GM23248 (cell line): ENCODE results near the gene ACAP2. TPM values are rescaled to one million over a fixed set of nuclear protein-coding genes. Genes with fewer than 3 reads are reported as not detected.
A peak's percentile ranks its signal among the peaks of the same experiment; 100 is the strongest.
"Not testable (repeated sequence)": the region's sequence is repeated elsewhere in the genome, so short reads cannot be mapped to it uniquely, and the experiment has no call there.

ENCODE experiments used
- DNase-seq: peaks from one replicate; pipeline ENCODE4 v3.0.0-alpha.2; 2015
- H2AFZ ChIP-seq: fragments of 200-600 bp; sonication (generic); 2 replicates; pipeline ENCODE4 v1.6.1; 2016; ENCODE audit warnings: antibody characterized with exemption
- H3F3A ChIP-seq: fragments of 200-600 bp; sonication (generic); 2 replicates; pipeline ENCODE4 v1.6.1; 2016; ENCODE audit warnings: mild to moderate bottlenecking, antibody characterized with exemption, mixed run types; ENCODE audit not compliant: insufficient read depth
- H3K27ac ChIP-seq: fragments of 200-600 bp; sonication (generic); 2 replicates; pipeline ENCODE4 v1.5.1; 2016; ENCODE audit warnings: mild to moderate bottlenecking
- H3K27me3 ChIP-seq: fragments of 200-600 bp; sonication (generic); replicated peaks from 2 replicates; pipeline ENCODE4 v1.6.1; 2016; ENCODE audit warnings: mild to moderate bottlenecking; ENCODE audit not compliant: insufficient read depth
- H3K36me3 ChIP-seq: fragments of 200-600 bp; sonication (generic); 2 replicates; pipeline ENCODE4 v1.6.1; 2016; ENCODE audit warnings: low read depth, mild to moderate bottlenecking
- H3K4me1 ChIP-seq: fragments of 200-600 bp; sonication (generic); 2 replicates; pipeline ENCODE4 v1.6.1; 2016; ENCODE audit warnings: mild to moderate bottlenecking; ENCODE audit not compliant: insufficient read depth
- H3K4me2 ChIP-seq: fragments of 200-600 bp; sonication (generic); one replicate; pipeline ENCODE4 v1.6.1; 2016; ENCODE audit warnings: mild to moderate bottlenecking; ENCODE audit not compliant: unreplicated experiment
- H3K4me3 ChIP-seq: fragments of 200-600 bp; sonication (generic); 2 replicates; pipeline ENCODE4 v1.5.1; 2016; ENCODE audit warnings: mild to moderate bottlenecking
- H3K79me2 ChIP-seq: fragments of 200-600 bp; sonication (generic); 2 replicates; pipeline ENCODE4 v1.6.1; 2016; ENCODE audit warnings: mild to moderate bottlenecking; ENCODE audit not compliant: insufficient read depth
- H3K9ac ChIP-seq: fragments of 200-600 bp; sonication (generic); 2 replicates; pipeline ENCODE4 v1.6.1; 2016; ENCODE audit warnings: mild to moderate bottlenecking
- H3K9me2 ChIP-seq: fragments of 200-600 bp; sonication (generic); 2 replicates; pipeline ENCODE4 v1.6.1; 2016; ENCODE audit warnings: mixed run types, mild to moderate bottlenecking, moderate library complexity; ENCODE audit not compliant: insufficient read depth
- H3K9me3 ChIP-seq: fragments of 200-600 bp; sonication (generic); one replicate; pipeline ENCODE4 v1.6.1; 2017; ENCODE audit warnings: low read depth
- H4K20me1 ChIP-seq: fragments of 200-600 bp; sonication (generic); 2 replicates; pipeline ENCODE4 v1.6.0; 2016; ENCODE audit not compliant: insufficient read depth
- EZH2 ChIP-seq: fragments of 200-600 bp; sonication (generic); IDR thresholded peaks from 2 replicates; pipeline ENCODE4 v1.6.1; 2018; ENCODE audit warnings: antibody characterized with exemption, mild to moderate bottlenecking; ENCODE audit not compliant: insufficient read depth, poor library complexity, severe bottlenecking
- EZH2phosphoT487 ChIP-seq: fragments of 200-600 bp; sonication (generic); IDR thresholded peaks from 2 replicates; pipeline ENCODE4 v1.6.1; 2018; ENCODE audit warnings: antibody characterized with exemption, moderate library complexity, mild to moderate bottlenecking, low read depth; ENCODE audit not compliant: insufficient read depth
- WGBS, 2 experiments: methylation state at CpG; one replicate each; pipeline ENCODE4 v1.1.6; 2015 to 2017; ENCODE audit warnings: low lambda C conversion rate in 2 of 2, low coverage in 1 of 2; ENCODE audit errors: missing lambda C conversion rate in 2 of 2; 5-methylcytosine and 5-hydroxymethylcytosine counted together
- in situ Hi-C: fragments of 300-500 bp; cut with MboI; formaldehyde crosslinking; loops from 2 replicates; pipeline ENCODE4 v1.15.0; 2020
- polyA plus RNA-seq: library from polyadenylated mRNA; unstranded; fragments of >200 nt; fragmentation: Nextera tagmentation; extraction: Ambion mirVana; gene quantifications from 2 replicates; pipeline ENCODE4 v1.2.1, GENCODE V29; 2016
- total RNA-seq: library from RNA; depleted of rRNA; stranded (reverse); fragments of >200 nt; shearing (Covaris generic); gene quantifications from 2 replicates; pipeline ENCODE4 v1.2.3, GENCODE V29; 2014

Gene ACAP2
- total and polyA plus RNA-seq, 2 experiments from 2014 or later = 47.8 to 49.9 TPM

DNA sequence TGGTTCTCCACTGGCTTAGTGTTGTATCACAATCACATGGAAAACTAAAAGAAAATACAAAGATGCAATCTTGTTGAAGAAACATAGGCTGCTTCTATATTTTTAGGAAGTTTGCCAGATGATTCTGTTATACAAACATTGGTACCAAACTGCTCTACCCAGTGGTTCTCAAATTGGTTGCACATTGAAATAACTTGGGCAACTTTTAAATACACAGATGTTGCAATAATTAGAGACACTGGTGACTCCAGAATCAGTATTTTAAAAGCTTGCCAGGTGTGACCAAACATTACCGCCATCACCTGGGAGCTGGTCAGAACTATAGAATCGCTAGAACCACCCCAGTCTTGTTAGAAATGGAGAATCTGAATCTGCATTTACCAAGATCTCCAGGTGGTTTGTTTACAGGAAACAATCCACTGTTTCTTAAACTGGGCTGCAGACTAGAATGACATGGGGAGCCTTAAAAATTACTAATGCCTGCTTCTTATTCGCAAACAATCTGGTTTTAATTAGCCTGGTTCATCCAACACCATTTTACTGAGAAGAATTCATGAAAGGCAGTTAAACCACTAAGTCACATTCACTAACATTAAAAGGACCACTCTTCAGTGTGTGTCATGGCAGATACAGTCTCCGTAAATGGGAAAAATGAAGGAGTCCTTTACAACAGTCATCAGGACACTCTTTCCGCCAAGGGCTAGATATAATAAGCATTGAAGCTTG is 76.5 kb downstream of the ACAP2 start:
- Histone ChIP-seq H3K27ac (no peak overlapping the region), H3K79me2 (peaks cover 37% of the 10 kb centered on the region), H3K9ac (no peak overlapping the region), H4K20me1 (no peaks in the 10 kb centered on the region), H3K9me3 (no peaks in the 10 kb centered on the region), H3F3A (no peaks in the 10 kb centered on the region), H3K36me3 (peaks cover 3% of the 10 kb centered on the region; the same call in 1 of the 2 replicates), H3K4me1 (no peaks in the 10 kb centered on the region), H3K9me2 (no peaks in the 10 kb centered on the region), H3K4me2 (no peak overlapping the region), H2AFZ (no peak overlapping the region), H3K4me3 (no peak overlapping the region), H3K27me3 (no peaks in the 10 kb centered on the region)
- in situ Hi-C loops = no loop called here
- 91 to 92% methylated on average over 5 of the region's 5 CpGs for WGBS, 2 experiments
- DNase-seq = peak; percentile 14
- TF ChIP-seq EZH2 (no peak), EZH2phosphoT487 (no peak)

DNA sequence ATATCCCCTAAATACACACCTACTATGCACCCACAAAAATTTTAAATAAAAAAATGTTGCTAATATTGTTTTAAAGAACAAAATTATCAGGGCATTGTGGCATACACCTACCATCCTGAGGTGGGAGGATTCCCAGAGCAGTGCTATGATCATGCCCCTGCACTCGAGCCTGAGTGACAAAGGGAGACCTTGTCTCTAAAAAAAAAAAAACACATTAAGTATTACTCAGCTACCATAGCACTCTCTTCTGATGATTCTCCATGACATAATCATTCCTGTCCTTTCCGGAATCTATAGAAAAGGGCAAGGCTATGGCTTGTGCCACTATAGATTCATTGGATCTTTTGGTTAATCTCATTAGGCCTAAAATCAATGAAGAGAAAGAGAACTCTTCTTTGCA is 77.4 kb downstream of the ACAP2 start:
- Histone ChIP-seq H3K4me2 (no peak overlapping the region), H3K9me2 (no peaks in the 10 kb centered on the region), H3K27ac (no peak overlapping the region), H2AFZ (no peak overlapping the region), H4K20me1 (no peaks in the 10 kb centered on the region), H3F3A (no peaks in the 10 kb centered on the region), H3K79me2 (peaks cover 47% of the 10 kb centered on the region), H3K4me1 (no peaks in the 10 kb centered on the region), H3K9ac (no peak overlapping the region), H3K9me3 (no peaks in the 10 kb centered on the region), H3K4me3 (no peak overlapping the region), H3K36me3 (peaks cover 3% of the 10 kb centered on the region; the same call in 1 of the 2 replicates), H3K27me3 (no peaks in the 10 kb centered on the region)
- DNase-seq = no peak
- 88 to 91% methylated on average over 2 of the region's 2 CpGs for whole genome bisulfite sequencing, 2 experiments
- no peak for TF ChIP-seq EZH2
- TF ChIP-seq EZH2phosphoT487 = no peak
- in situ Hi-C loops = no loop called here

- H3K9me2 ChIP-seq, H3K9ac ChIP-seq, H3K4me2 ChIP-seq, H3K36me3 ChIP-seq, H3K9me3 ChIP-seq, H3K27me3 ChIP-seq, in situ Hi-C loops, H3K27ac ChIP-seq, H3K4me1 ChIP-seq, H2AFZ ChIP-seq, H3K4me3 ChIP-seq, H4K20me1 ChIP-seq, DNase-seq: not testable (repeated sequence)
- H3F3A ChIP-seq = peaks cover 16% of the 10 kb centered on the region
- H3K79me2 ChIP-seq = peaks cover 75% of the 10 kb centered on the region
- 93 to 94% methylated on average over 2 of the region's 2 CpGs for WGBS, 2 experiments
Measured at GRCh38 chr3:195357797-195358196, 85.0 kb downstream of the ACAP2 start.

DNA sequence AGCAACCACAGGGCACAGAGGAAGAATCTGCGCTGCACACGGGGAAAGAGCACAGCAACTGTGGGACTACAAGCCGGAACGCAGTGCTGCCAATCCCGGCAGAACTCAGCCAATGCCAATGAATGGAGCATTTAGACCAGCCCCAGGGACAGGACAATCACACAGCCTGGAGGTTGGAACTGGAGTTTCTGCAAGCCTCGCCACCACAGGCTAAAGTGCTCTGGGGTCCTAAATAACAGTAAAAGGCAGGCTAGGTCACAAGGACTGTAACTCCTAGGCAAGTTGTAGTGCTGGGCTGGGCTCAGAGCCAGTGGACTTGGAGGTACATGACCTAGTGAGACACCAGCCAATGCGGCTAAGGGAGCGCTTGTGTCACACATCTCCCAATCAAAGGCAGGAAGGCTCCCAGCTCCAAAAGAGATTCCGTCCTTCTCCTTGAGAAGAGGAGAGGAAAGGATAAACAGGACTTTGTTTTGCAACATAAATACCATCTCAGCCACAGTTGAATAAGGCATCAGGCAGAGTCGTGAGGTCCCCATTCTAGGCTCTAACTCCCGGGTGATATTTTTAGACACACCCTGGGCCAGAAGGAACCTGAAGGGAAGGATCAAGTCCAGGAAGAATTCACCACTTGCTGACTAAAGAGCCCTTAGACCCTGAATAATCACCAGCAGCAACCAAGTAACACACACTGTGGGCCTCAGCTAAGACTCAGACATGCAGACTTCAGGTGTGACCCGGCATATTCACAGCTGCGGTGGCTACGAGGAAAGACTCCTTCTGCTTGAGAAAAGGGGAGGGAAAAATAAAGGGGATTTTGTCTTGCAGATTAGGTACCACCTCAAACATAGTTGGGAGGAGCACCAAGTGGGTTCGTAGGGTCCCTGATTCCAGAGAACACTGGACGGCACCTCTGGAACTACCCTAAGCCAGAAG is 86.4 kb downstream of the ACAP2 start:
- WGBS, 2 experiments = 94 to 97% methylated on average over 16 of the region's 16 CpGs
- H2AFZ ChIP-seq = no peak overlapping the region
- in situ Hi-C loops = no loop called here
- no peak overlapping the region for H3K4me3 ChIP-seq
- H3F3A ChIP-seq = peaks cover 25% of the 10 kb centered on the region
- H3K9me3 ChIP-seq = no peaks in the 10 kb centered on the region
- H3K9me2 ChIP-seq = no peaks in the 10 kb centered on the region
- TF ChIP-seq EZH2phosphoT487 = no peak
- TF ChIP-seq EZH2 = no peak
- no peak overlapping the region for H3K27ac ChIP-seq
- H3K36me3 ChIP-seq = no peaks in the 10 kb centered on the region
- H3K27me3 ChIP-seq = no peaks in the 10 kb centered on the region
- H3K4me2 ChIP-seq = no peak overlapping the region
- H4K20me1 ChIP-seq = no peaks in the 10 kb centered on the region
- peaks cover 13% of the 10 kb centered on the region for H3K4me1 ChIP-seq
- H3K9ac ChIP-seq = no peak overlapping the region
- H3K79me2 ChIP-seq = peaks cover 72% of the 10 kb centered on the region
- no peak for DNase-seq

- Histone ChIP-seq H3K4me1 (peaks cover 13% of the 10 kb centered on the region), H3K27ac (peak overlapping the region; percentile 88; the same call in 1 of the 2 replicates), H3F3A (peaks cover 25% of the 10 kb centered on the region), H3K79me2 (peaks cover 72% of the 10 kb centered on the region)
- H2AFZ ChIP-seq, H3K9me2 ChIP-seq, H3K4me2 ChIP-seq, H3K9ac ChIP-seq, H3K4me3 ChIP-seq, H3K27me3 ChIP-seq, DNase-seq, H3K36me3 ChIP-seq, in situ Hi-C loops, H4K20me1 ChIP-seq, H3K9me3 ChIP-seq: not testable (repeated sequence)
- WGBS, 2 experiments = 61 to 72% methylated on average over 2 of the region's 2 CpGs
Measured at GRCh38 chr3:195354009-195354408, 88.8 kb downstream of the ACAP2 start.
